HG02840 (cell line): ENCODE data around the gene SYT1.

ENCODE experiments used
- ATAC-seq: cut with Tn5 transposase; IDR thresholded peaks from one replicate; pipeline ENCODE4 v1.9.1; 2021; ENCODE audit warnings: mild to moderate bottlenecking, moderate library complexity, moderate number of reproducible peaks; ENCODE audit not compliant: unreplicated experiment, low FRiP score

The SYT1 gene

GRCh38 chr12:79374545-79374944, 510.0 kb downstream of the SYT1 start:
- no peak for ATAC-seq

DNA sequence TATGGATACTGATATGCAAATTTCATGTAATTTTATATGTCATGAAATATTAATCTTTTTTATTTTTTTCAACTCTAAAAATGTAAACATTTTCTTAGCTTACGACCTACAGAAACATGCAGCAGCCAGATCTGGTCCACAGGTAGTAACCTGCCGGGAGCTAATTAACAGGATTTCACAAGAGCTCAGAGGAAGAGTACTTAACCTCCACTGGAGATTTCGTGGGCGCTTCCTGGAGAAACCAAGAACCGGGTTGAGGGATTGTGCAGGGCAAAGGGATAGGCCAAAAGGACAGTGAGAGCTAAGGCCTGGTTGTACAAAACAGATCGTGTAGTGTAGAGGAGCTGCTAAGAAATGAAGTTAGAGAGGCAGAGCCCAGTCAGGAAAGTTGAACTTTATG, 510.5 kb downstream of the SYT1 start:
- ATAC-seq, result no peak

DNA sequence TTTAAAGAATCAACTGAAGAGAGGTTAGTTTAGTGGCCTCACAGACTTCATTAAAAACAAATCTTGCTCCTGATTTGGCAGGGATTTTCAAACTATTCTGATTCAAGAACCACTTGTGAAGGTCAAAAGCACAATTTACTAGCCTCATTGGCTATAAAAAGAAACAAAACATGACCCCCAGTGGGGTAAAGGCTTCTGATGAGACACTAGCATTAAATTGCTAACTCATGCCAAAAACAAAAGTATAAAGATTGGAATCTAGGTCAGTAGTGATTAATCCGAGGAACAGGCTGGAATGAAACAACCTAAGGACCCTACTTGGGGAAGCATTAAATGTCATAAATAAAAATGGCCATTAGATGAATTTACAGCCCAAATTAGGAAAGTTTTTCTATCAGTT, 513.9 kb downstream of the SYT1 start:
- no peak for ATAC-seq

GRCh38 chr12:79380402-79380801, 515.8 kb downstream of the SYT1 start:
- no peak for ATAC-seq

DNA sequence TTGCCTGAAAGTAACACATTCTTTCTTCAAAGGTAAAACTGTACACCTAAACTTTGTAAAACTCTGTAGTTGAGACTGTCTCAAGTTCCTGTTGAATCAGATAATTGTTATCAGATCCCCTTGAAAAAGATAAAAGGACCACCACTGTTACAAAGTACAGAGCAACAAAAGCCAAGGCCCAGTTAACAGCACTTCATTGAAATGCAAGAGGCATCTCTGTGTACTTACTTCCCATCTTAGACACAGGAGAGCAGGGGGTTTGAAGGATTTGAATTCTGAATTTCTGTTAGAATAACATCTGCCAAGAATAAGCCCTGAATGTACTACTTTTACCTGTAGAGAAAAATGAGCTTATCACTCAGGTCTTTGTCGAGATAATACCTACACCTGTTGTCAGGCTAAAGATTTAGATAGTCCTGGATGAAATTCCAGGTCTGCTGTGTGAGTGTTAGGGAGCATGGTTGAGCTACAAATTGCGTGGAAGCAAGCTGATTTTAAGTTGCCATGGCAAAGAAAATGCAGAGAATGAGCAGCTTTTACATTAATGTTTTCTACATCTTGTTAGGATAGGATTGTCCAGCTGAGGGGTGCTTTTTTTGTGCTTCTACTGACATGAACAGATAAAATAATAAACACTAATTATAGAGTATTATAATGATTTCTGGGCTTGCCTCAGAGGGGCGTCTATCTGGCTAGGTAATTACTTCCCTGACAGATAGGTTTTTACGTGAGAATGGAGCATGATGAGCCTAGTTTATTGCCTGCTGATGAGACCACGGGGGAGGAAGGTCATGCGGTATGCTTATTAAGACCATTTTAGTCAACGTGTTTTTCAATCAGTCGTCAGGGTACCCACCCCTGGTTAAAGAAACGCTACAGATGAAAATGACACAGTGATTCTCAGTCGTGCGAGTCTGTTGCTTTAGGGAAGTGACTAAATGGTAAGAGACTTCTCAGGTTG, 517.0 kb downstream of the SYT1 start:
- ATAC-seq, result no peak

- ATAC-seq, result no peak
Observed at GRCh38 chr12:79384551-79384950, 520.0 kb downstream of the SYT1 start.

- no peak for ATAC-seq
Observed at GRCh38 chr12:79388011-79388410, 523.4 kb downstream of the SYT1 start.

- no peak for ATAC-seq
Observed at GRCh38 chr12:79393842-79394241, 529.3 kb downstream of the SYT1 start.

DNA sequence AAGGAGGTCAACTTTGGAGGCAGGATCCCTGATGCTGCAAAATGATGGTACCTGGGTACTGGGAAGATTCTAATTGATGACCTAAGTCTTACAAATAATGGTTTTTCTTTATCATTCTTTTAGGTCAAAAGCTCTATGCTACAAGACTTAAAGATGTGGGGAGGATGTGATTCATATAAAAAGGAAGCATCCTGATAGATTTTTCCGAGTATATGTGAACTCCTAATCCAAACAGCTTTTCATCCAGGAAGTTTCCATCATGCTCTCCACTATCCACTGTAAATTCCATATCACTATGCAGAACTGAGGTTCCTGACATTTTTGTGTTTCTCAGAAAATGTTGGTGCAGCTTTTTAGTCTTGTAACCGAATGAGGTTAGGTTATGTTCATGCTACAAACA, 533.0 kb downstream of the SYT1 start:
- ATAC-seq, result no peak

DNA sequence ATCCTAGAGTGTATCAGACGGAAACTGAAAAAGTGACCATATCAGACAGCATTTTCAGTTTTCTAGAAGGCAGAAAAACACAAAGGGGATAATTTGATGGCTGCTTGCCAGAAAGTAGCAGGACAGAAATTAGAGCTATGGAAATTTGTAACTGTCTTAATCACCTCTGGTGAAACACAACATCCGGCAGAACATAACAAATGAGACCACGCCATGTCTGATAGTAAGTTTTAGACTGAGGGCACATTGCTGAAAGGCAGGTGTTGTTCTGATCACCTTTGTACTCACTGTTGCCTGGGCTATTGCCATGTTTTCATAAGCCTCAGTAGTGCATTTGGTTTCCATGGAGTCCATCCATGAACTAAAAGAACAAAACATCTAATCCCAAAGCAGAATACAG, 535.9 kb downstream of the SYT1 start:
- ATAC-seq, result no peak

- no peak for ATAC-seq
Observed at GRCh38 chr12:79402606-79403005, 538.0 kb downstream of the SYT1 start.

DNA sequence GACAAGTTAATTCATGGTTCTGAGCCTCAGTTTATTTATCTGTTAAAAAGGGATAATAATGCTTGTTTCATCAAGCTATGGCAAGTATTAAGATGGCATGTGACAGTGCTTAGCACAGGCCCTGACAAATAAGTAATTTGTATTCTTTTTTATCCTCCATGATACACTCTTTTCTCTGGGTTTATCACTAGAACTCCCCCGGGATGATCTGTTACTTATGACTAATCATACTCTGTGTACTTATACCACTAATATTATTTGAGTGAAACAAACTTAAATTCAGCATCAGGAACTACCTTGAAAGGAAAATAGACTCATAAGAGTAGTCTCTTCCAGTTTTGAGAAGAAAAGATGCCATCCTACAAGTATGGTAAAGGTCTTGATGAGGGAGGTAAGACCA, 542.4 kb downstream of the SYT1 start:
- ATAC-seq, result no peak

- ATAC-seq, result no peak
Observed at GRCh38 chr12:79407671-79408622, 543.4 kb downstream of the SYT1 start.

GRCh38 chr12:79408689-79409088, 544.1 kb downstream of the SYT1 start:
- no peak for ATAC-seq

DNA sequence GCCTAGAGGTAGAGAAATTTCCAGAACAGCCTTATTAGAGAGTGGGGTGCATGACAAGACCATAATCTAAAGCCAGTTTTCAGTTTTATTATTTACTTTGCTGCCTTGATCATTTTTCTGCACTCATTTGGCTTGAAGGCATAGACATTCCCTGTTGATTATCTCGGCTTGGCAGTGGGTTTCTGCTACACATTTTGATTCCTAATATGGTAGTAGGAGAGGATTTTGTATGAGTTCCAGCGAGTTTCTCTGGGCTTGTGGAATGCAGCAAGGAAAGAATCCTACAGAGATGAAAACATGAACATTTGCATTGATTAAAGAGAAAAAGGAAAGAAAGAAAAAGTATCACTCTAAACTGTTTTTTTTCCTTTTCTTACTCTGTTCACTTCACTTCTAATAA, 545.0 kb downstream of the SYT1 start:
- ATAC-seq, result no peak

GRCh38 chr12:79411791-79412190, 547.2 kb downstream of the SYT1 start:
- no peak for ATAC-seq

GRCh38 chr12:79413796-79414195, 549.2 kb downstream of the SYT1 start:
- ATAC-seq, result no peak

DNA sequence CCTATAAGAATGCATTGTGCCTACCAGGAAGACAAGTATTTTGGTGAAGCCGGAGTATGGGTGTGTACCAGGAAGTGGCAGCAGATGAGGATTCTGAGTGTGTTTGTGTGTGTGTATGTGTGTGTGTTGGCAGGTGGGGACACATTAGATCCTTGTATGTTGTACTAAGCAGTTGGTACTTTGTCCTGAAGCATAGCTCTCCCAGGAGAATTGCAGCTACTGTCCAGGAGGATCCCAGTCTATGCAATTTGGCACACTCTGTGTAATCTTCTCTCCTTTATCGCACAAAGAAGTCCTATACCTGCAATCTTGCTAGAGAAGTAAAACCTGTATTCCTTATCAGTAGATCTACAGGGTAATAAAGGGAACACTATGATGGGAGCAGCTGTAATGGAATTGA, 549.7 kb downstream of the SYT1 start:
- no peak for ATAC-seq

DNA sequence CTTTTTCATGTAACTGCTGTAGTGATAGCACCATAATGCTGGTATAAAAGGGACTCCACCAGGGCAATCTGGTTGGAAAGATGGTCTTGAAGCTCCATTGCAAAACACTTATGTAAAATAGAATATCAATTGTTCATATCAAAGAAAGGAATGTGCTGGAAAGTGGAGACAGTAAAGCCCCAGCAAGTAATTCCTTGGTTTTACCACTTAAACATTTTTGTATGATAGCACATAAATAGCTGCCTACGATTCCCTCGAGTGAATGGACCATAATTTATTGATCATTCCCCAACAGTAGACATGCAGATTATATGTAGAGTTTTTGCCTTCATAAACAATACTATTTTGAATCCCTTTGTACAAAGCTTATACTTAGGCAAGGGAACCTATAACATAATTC, 550.7 kb downstream of the SYT1 start:
- ATAC-seq, result no peak

DNA sequence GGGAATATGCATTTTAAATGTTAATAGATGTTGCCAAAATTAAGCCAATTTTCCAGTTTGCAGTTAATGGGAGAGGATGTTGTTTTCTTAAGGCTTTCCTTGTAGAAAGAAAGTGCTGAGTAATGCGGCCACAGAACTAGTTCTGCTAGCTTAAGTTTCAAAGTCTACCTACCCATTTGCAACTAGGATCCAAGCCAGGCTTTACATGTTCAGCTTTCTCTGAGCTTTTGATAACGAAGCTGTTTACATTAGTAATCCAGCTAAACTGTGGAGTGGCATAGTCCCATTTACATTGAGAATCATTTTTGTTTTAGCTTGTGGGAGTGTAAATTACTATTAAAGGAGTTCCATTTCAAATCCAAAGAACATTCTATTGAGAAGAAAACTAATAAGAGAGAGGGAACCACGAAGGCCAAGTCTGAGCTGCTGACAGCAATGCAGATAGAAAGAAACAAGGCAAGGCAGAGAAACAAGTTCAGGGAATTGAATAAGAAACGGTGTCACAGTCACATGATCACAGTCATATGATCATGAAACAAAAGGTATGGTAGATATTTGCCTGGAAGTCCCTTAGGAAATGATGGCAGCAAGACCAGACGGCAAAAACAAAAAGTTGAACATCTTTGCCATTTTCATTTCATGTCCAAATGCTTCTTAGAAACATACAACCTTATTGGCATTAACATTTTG, 551.3 kb downstream of the SYT1 start:
- no peak for ATAC-seq

DNA sequence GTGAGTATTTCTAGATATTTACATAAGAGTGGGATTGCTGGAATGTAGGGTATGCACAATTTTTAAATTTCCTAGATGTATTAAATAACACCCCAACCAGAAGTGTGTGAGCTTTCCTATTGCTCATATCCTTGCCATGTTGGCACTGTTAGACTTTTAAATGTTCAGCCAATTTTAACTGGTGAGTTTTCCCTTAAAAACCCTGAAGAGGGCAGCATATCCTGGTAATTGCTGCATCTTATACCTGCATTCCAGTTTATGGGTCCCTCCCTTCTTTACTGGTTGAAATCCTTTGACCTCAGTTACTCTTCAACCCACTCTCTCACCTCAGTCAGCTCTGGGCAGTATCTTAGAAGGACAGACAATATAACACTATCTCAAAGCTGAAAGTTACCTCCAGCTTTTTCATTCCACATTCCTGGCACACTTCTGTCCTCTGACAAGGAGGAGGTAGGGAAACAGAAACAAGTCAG, 555.6 kb downstream of the SYT1 start:
- no peak for ATAC-seq
